Kidney epithelial cell (primary cell): ENCODE results near the gene CDK10. TPM values are rescaled to one million over a fixed set of nuclear protein-coding genes. Genes with fewer than 3 reads are reported as not detected.

Source experiments
- DNase-seq: peaks from one replicate; pipeline ENCODE4 v3.0.0-alpha.2; 2010; ENCODE audit warnings: low read depth
- H3K27me3 ChIP-seq: 2 replicates; pipeline ENCODE4 v1.6.0; 2011; ENCODE audit warnings: low read length; ENCODE audit not compliant: control insufficient read depth, insufficient read depth
- H3K36me3 ChIP-seq: 2 replicates; pipeline ENCODE4 v1.5.1; 2011; ENCODE audit warnings: low read length; ENCODE audit not compliant: control insufficient read depth, insufficient read depth
- H3K4me3 ChIP-seq: 2 replicates; pipeline ENCODE4 v1.5.1; 2011; ENCODE audit warnings: low read depth, mild to moderate bottlenecking, control low read depth, low read length
- total RNA-seq: library from RNA; depleted of rRNA; stranded (reverse); fragments of >200 nt; gene quantifications from 2 replicates; pipeline ENCODE4 v1.2.3, GENCODE V29; 2015
- TF ChIP-seq, protein P1 (sequence below): IDR thresholded peaks from 2 replicates; pipeline ENCODE4 v1.5.1; 2011; ENCODE audit warnings: mild to moderate bottlenecking, moderate library complexity, low read length, control low read depth, inconsistent platforms; ENCODE audit not compliant: insufficient read depth, poor library complexity, severe bottlenecking

The CDK10 gene
- total RNA-seq, 1 donor from 2014 or later: 50.5 TPM

DNA sequence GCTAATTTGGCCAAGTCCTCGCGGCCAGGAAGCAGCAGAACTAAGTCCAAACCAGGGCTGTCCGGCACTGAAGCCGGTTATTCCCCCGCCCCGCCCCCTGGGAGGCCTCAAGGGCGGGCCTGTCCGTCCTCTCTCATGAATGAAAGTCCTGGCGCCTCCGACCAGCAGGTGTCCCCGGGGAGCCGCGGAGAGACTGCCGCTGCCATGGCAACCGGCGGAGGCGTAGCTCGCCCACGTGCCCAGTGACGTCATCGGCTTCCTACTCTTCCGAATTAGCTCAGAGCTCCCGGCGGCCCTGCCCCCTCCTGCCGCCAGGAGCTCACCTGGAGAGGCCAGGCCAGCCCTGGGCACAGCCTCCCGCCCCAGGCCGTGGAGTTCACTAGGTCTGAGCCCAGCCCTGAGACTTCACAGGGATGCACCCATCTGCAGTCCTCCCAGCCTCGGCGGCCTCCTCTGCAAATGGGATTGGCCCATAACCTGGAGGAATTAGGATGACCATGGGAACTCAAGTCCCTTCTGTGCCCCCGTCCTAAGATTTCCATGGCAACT, 13.7 kb downstream of the CDK10 start:
- Histone ChIP-seq H3K36me3 (no peaks in the 10 kb centered on the region), H3K27me3 (no peaks in the 10 kb centered on the region), H3K4me3 (peak overlapping the region; percentile 57)
- peak; percentile 90 for DNase-seq
- TF ChIP-seq, protein P1, sequence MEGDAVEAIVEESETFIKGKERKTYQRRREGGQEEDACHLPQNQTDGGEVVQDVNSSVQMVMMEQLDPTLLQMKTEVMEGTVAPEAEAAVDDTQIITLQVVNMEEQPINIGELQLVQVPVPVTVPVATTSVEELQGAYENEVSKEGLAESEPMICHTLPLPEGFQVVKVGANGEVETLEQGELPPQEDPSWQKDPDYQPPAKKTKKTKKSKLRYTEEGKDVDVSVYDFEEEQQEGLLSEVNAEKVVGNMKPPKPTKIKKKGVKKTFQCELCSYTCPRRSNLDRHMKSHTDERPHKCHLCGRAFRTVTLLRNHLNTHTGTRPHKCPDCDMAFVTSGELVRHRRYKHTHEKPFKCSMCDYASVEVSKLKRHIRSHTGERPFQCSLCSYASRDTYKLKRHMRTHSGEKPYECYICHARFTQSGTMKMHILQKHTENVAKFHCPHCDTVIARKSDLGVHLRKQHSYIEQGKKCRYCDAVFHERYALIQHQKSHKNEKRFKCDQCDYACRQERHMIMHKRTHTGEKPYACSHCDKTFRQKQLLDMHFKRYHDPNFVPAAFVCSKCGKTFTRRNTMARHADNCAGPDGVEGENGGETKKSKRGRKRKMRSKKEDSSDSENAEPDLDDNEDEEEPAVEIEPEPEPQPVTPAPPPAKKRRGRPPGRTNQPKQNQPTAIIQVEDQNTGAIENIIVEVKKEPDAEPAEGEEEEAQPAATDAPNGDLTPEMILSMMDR: peak; percentile 85

GRCh38 chr16:89700649-89701424, 14.3 kb downstream of the CDK10 start:
- no peak for DNase-seq
- H3K4me3 ChIP-seq: peak overlapping the region; percentile 57
- no peaks in the 10 kb centered on the region for H3K36me3 ChIP-seq
- TF ChIP-seq, protein P1: peak; percentile 24
- no peaks in the 10 kb centered on the region for H3K27me3 ChIP-seq

- Histone ChIP-seq H3K36me3 (no peaks in the 10 kb centered on the region), H3K4me3 (peak within 1 kb of the TSS; percentile 57), H3K27me3 (no peaks in the 10 kb centered on the region)
- TF ChIP-seq, protein P1: peak; percentile 37
- DNase-seq: peak; percentile 72
Observed at GRCh38 chr16:89701425-89702406, 15.2 kb downstream of the CDK10 start, which contains the start of gene SPATA2L. Gene SPATA2L (minus strand): TSS chr16:89701705. CDS start chr16:89701232, 473 bp downstream.

DNA sequence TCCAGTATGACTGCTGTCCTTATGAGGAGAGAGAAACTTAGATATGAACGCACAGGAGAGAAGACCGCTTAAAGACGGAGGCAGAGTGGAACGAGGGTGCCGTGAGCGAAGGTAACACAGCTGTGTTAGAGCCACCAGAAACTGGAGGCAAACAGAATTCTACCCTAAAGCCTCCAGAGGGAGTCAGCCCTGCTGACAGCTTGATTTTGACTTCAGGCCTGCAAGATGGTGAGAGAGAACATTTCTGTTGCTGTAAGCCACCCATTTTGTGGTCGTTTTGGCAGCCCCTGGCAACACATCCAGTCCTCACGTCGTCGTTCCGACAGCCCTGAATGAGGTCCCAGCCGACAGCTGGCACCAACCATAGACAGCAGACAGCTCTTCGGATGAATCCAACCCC, 17.8 kb downstream of the CDK10 start:
- Histone ChIP-seq H3K27me3 (no peaks in the 10 kb centered on the region), H3K36me3 (no peaks in the 10 kb centered on the region), H3K4me3 (no peak overlapping the region)
- TF ChIP-seq, protein P1: no peak
- no peak for DNase-seq

DNA sequence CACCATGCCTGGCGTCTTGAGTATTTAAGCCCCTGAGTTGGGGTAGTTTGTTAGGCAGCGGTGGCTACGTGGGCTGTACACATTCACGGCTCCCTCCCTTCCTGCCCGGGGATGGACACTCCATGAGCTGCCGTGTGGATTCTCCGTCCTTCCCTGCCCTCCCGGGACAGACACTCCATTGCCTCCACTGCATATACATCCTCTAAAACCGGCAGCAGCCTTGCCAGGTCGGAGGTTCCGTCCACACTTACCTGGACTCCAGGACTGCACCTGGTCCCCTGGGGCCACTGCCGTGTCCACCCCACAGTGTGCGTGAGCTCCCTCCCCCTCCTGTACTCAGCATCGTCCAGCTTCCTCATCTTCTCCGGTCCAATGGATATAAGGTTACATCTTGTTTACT, 18.5 kb downstream of the CDK10 start:
- Histone ChIP-seq H3K36me3 (no peaks in the 10 kb centered on the region), H3K27me3 (no peaks in the 10 kb centered on the region), H3K4me3 (no peak overlapping the region)
- DNase-seq: no peak
- TF ChIP-seq, protein P1: no peak
